OCI-LY1 (cell line): Measurements from ENCODE around the gene SCAP.

Experiments
- CTCF ChIP-seq: fragments of 200-600 bp; sonication (generic), shearing (Covaris generic); IDR thresholded peaks from 2 replicates; pipeline ENCODE4 v1.5.1; 2017; ENCODE audit warnings: mild to moderate bottlenecking, antibody characterized with exemption, low read length, moderate library complexity, mixed read lengths
- EZH2 ChIP-seq: fragments of 200-600 bp; sonication (generic), shearing (Covaris generic); IDR thresholded peaks from 2 replicates; pipeline ENCODE4 v1.8.0; 2017; ENCODE audit warnings: borderline replicate concordance, mixed run types, mild to moderate bottlenecking, antibody characterized with exemption, low read length, moderate library complexity, mixed read lengths

- no peak for TF ChIP-seq CTCF
- TF ChIP-seq EZH2, result no peak
Measured at GRCh38 chr3:47409688-47410416, 65.9 kb downstream of the SCAP start.
